PFSK-1 (cell line): Measurements from ENCODE around the gene QPRT.

Experiments
- FOXP2 ChIP-seq: optimal IDR thresholded peaks from 2 replicates; pipeline ENCODE3; 2011; ENCODE audit warnings: borderline replicate concordance, control low read depth, inconsistent platforms; ENCODE audit not compliant: insufficient read depth; ENCODE audit errors: extremely low read length, extremely low read depth
- POLR2AphosphoS5 ChIP-seq: IDR thresholded peaks from 2 replicates; pipeline ENCODE4 v1.6.1; 2012; ENCODE audit warnings: low read depth, mild to moderate bottlenecking, control low read depth, low read length, moderate library complexity
- REST ChIP-seq, 2 experiments: IDR thresholded peaks; 2 replicates each; pipeline versions ENCODE4 v1.6.1 to v1.8.0; 2011 to 2012; ENCODE audit warnings: low read depth in 2 of 2, low read length in 2 of 2, control low read depth in 1 of 2, inconsistent platforms in 1 of 2, mild to moderate bottlenecking in 1 of 2, moderate library complexity in 1 of 2; ENCODE audit not compliant: insufficient read depth in 1 of 2
- SIN3A ChIP-seq: IDR thresholded peaks from 2 replicates; pipeline ENCODE4 v1.6.1; 2012; ENCODE audit warnings: mild to moderate bottlenecking, low read length, moderate library complexity, borderline replicate concordance; ENCODE audit not compliant: insufficient read depth
- TAF1 ChIP-seq: IDR thresholded peaks from 2 replicates; pipeline ENCODE4 v1.6.1; 2012; ENCODE audit warnings: low read length, control low read depth, borderline replicate concordance; ENCODE audit not compliant: insufficient read depth

The QPRT gene

GRCh38 chr16:29673501-29673900 lies 5.5 kb upstream of the QPRT start:
- no peak for TF ChIP-seq SIN3A
- TF ChIP-seq FOXP2 = no peak
- no peak for TF ChIP-seq TAF1
- TF ChIP-seq POLR2AphosphoS5 = no peak
- TF ChIP-seq REST (IDR thresholded peaks at IDR 0.05; ENCODE audit: insufficient read depth in 1 of 2, low read depth in 2 of 2, low read length in 2 of 2) = no peak

- TF ChIP-seq POLR2AphosphoS5 (no peak), SIN3A (no peak), REST (IDR thresholded peaks at IDR 0.05; ENCODE audit: insufficient read depth in 1 of 2, low read depth in 2 of 2, low read length in 2 of 2) (no peak), FOXP2 (no peak), TAF1 (no peak)
These were observed 4.8 kb upstream of the QPRT start for GRCh38 chr16:29674188-29674587.

- no peak for TF ChIP-seq REST (IDR thresholded peaks at IDR 0.05; ENCODE audit: insufficient read depth in 1 of 2, low read depth in 2 of 2, low read length in 2 of 2)
- no peak for TF ChIP-seq FOXP2
- TF ChIP-seq TAF1 = no peak
- TF ChIP-seq SIN3A = no peak
- TF ChIP-seq POLR2AphosphoS5 = no peak
These were observed 3.0 kb upstream of the QPRT start for GRCh38 chr16:29675811-29676643.

GRCh38 chr16:29676989-29677785 lies 1.8 kb upstream of the QPRT start:
- TF ChIP-seq POLR2AphosphoS5 = no peak
- TF ChIP-seq TAF1 = no peak
- no peak for TF ChIP-seq SIN3A
- TF ChIP-seq FOXP2 = no peak
- TF ChIP-seq REST (IDR thresholded peaks at IDR 0.05; ENCODE audit: insufficient read depth in 1 of 2, low read depth in 2 of 2, low read length in 2 of 2) = no peak
